Esophagus (tissue), 2 donors: ENCODE results near the gene PLAC1. TPM values are rescaled to one million over a fixed set of nuclear protein-coding genes. Genes with fewer than 3 reads are reported as not detected.

Experiments used
- H3K27ac ChIP-seq, 2 donors: one replicate each; pipeline ENCODE4 v1.5.1; 2013; ENCODE audit warnings: low read depth in 2 of 2, mild to moderate bottlenecking in 2 of 2, inconsistent platforms in 1 of 2, low read length in 1 of 2, moderate library complexity in 1 of 2
- H3K27me3 ChIP-seq, 2 donors: one replicate each; pipeline ENCODE4 v1.6.1; 2013; ENCODE audit warnings: low read length in 2 of 2, control low read depth in 1 of 2, mild to moderate bottlenecking in 1 of 2; ENCODE audit not compliant: insufficient read depth in 2 of 2, control insufficient read depth in 1 of 2
- H3K36me3 ChIP-seq, 2 donors: one replicate each; pipeline ENCODE4 v1.6.1; 2013; ENCODE audit warnings: low read length in 1 of 2; ENCODE audit not compliant: control insufficient read depth in 2 of 2, insufficient read depth in 2 of 2
- H3K4me1 ChIP-seq, 2 donors: one replicate each; pipeline ENCODE4 v1.6.1; 2013; ENCODE audit warnings: low read length in 1 of 2; ENCODE audit not compliant: control insufficient read depth in 2 of 2, insufficient read depth in 2 of 2
- H3K4me3 ChIP-seq, 2 donors: one replicate each; pipeline ENCODE4 v1.5.1; 2013; ENCODE audit warnings: low read length in 2 of 2, mild to moderate bottlenecking in 2 of 2, low read depth in 1 of 2, moderate library complexity in 1 of 2
- H3K9me3 ChIP-seq, 2 donors: one replicate each; pipeline ENCODE4 v1.6.1; 2013; ENCODE audit warnings: mild to moderate bottlenecking in 2 of 2, low read depth in 1 of 2, low read length in 1 of 2, moderate library complexity in 1 of 2; ENCODE audit not compliant: control insufficient read depth in 2 of 2, insufficient read depth in 1 of 2
- WGBS, 2 donors: extraction: QIAGEN DNeasy Blood & Tissue Kit; methylation state at CpG; one replicate each; pipeline ENCODE4 v1.1.7; 2013; 5-methylcytosine and 5-hydroxymethylcytosine counted together
- polyA plus RNA-seq, 2 donors: library from polyadenylated mRNA; stranded (reverse); fragments of 200-250 nt; gene quantifications; one replicate each; pipeline ENCODE4 v1.2.3, GENCODE V29; 2013
- donor health status: healthy with polysubstance abuse.
- donor health status: Bipolar disorder and iron deficiency.

Gene PLAC1
- polyA plus RNA-seq, 2 donors: not detected

GRCh38 chrX:134602410-134602809 lies 55.9 kb downstream of the PLAC1 start:
- Histone ChIP-seq H3K36me3 (no peaks in the 10 kb centered on the region), H3K27me3 (peaks cover 0 to 2% of the 10 kb centered on the region in 2 donors), H3K9me3 (no peaks in the 10 kb centered on the region), H3K27ac (no peak overlapping the region), H3K4me1 (peaks cover 0 to 5% of the 10 kb centered on the region in 2 donors), H3K4me3 (no peak overlapping the region)

- WGBS, 2 donors: 50 to 92% methylated on average over 1 of the region's 1 CpG
- H3K4me3 ChIP-seq: no peak overlapping the region
- no peaks in the 10 kb centered on the region for H3K36me3 ChIP-seq
- H3K27ac ChIP-seq: no peak overlapping the region
- H3K4me1 ChIP-seq: peaks cover 0 to 5% of the 10 kb centered on the region in 2 donors
- no peaks in the 10 kb centered on the region for H3K9me3 ChIP-seq
- peaks cover 0 to 2% of the 10 kb centered on the region in 2 donors for H3K27me3 ChIP-seq
These were observed 57.0 kb downstream of the PLAC1 start for GRCh38 chrX:134601240-134601765.

- WGBS, 2 donors: 27 to 34% methylated on average over 2 of the region's 2 CpGs
These were observed 57.6 kb downstream of the PLAC1 start for GRCh38 chrX:134600714-134601113.

GRCh38 chrX:134599184-134599914 lies 58.9 kb downstream of the PLAC1 start:
- H3K9me3 ChIP-seq: no peaks in the 10 kb centered on the region
- no peaks in the 10 kb centered on the region for H3K36me3 ChIP-seq
- H3K4me1 ChIP-seq: no peaks in the 10 kb centered on the region
- H3K27me3 ChIP-seq: peaks cover 0 to 2% of the 10 kb centered on the region in 2 donors
- 57 to 73% methylated on average over 5 of the region's 5 CpGs for WGBS, 2 donors
- H3K27ac ChIP-seq: no peak overlapping the region
- no peak overlapping the region for H3K4me3 ChIP-seq

More at GRCh38 chrX:134600714-134601113, 57.6 kb downstream of the PLAC1 start:
- no peaks in the 10 kb centered on the region for H3K9me3 ChIP-seq
- no peak overlapping the region for H3K4me3 ChIP-seq
- H3K27me3 ChIP-seq: peaks cover 0 to 2% of the 10 kb centered on the region in 2 donors
- no peak overlapping the region for H3K27ac ChIP-seq
- H3K36me3 ChIP-seq: no peaks in the 10 kb centered on the region
- peaks cover 0 to 5% of the 10 kb centered on the region in 2 donors for H3K4me1 ChIP-seq

GRCh38 chrX:134592303-134592702 lies 66.0 kb downstream of the PLAC1 start:
- no peaks in the 10 kb centered on the region for H3K9me3 ChIP-seq
- no peaks in the 10 kb centered on the region for H3K27me3 ChIP-seq
- H3K36me3 ChIP-seq: no peaks in the 10 kb centered on the region
- H3K4me3 ChIP-seq: no peak overlapping the region
- H3K4me1 ChIP-seq: no peaks in the 10 kb centered on the region
- no peak overlapping the region for H3K27ac ChIP-seq

- no peaks in the 10 kb centered on the region for H3K27me3 ChIP-seq
These were observed 66.8 kb downstream of the PLAC1 start for GRCh38 chrX:134591502-134591901.

GRCh38 chrX:134588806-134589205 lies 69.5 kb downstream of the PLAC1 start:
- no peak overlapping the region for H3K27ac ChIP-seq
- H3K9me3 ChIP-seq: no peaks in the 10 kb centered on the region
- no peak overlapping the region for H3K4me3 ChIP-seq
- H3K27me3 ChIP-seq: no peaks in the 10 kb centered on the region
- no peaks in the 10 kb centered on the region for H3K4me1 ChIP-seq
- H3K36me3 ChIP-seq: no peaks in the 10 kb centered on the region
- WGBS, 2 donors: 58 to 69% methylated on average over 3 of the region's 3 CpGs

More at GRCh38 chrX:134591502-134591901, 66.8 kb downstream of the PLAC1 start:
- no peaks in the 10 kb centered on the region for H3K4me1 ChIP-seq
- H3K9me3 ChIP-seq: no peaks in the 10 kb centered on the region
- H3K4me3 ChIP-seq: no peak overlapping the region
- no peaks in the 10 kb centered on the region for H3K36me3 ChIP-seq
- H3K27ac ChIP-seq: no peak overlapping the region
- 60 to 63% methylated on average over 2 of the region's 2 CpGs for WGBS, 2 donors

DNA sequence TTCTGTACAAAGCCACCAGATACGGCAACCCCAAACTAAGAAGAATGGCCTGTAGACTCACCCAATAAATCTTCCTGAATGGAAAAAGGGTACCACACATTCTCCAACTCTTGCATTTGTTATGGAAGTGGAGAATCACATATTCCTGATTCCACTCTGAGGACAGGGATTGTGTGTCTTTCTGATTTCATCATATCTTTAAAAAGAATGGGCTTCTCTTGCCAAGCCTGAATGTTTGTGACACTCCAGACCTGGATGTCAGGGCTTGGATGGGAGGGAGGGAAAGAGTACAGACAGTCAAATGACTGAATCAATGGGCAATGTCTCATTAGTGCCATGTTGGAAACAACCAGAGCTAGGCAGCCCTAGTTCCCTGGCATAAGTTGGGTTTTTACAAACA lies 77.4 kb downstream of the PLAC1 start:
- H3K36me3 ChIP-seq: no peaks in the 10 kb centered on the region
- no peak overlapping the region for H3K4me3 ChIP-seq
- H3K9me3 ChIP-seq: no peaks in the 10 kb centered on the region
- no peaks in the 10 kb centered on the region for H3K4me1 ChIP-seq
- no peaks in the 10 kb centered on the region for H3K27me3 ChIP-seq
- 89 to 94% methylated on average over 1 of the region's 1 CpG for WGBS, 2 donors
- H3K27ac ChIP-seq: no peak overlapping the region

DNA sequence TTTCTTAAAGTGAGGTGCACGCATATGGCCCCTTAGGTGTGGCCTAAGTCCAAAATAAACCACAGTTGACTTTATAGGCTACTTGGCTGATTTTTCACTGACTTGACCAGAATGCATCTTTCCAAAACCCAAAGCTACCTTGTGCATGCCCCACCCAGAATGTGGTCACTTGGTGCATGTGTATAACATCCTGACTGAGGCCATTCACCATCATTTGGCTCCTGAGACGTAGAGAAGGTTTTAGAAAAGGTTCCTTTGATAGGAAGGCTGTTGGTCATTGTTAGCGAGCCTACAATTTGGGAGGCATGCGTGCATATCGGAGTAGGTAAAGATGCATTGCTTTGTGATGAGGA lies 84.6 kb downstream of the PLAC1 start:
- Histone ChIP-seq H3K27me3 (no peaks in the 10 kb centered on the region), H3K4me1 (no peaks in the 10 kb centered on the region), H3K9me3 (no peaks in the 10 kb centered on the region), H3K27ac (no peak overlapping the region), H3K36me3 (no peaks in the 10 kb centered on the region), H3K4me3 (no peak overlapping the region)
- WGBS, 2 donors: 64 to 81% methylated on average over 5 of the region's 5 CpGs
